ENCODE measurements around the gene GINS1.

DNA sequence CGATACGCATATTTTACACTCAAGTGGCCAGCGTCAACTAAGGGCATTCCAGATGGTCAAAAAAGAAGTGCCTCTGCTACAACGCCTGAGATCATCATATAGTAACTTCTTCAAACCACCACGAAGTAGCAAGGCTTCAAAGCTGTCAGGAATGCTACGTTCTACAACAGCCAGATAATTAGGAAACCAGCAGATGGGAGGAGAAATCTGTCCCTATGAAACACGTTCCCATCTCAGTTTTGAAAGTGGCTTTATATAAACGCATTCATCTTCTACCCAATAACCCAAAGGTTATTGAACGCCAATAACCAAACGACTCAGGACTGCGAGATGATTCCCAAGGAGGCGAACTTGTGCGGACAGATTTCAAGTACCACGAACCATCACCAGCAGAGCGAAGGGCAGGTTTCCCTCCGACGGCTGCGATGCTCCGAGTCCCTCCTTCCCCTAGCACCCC lies 18.0 kb upstream of the GINS1 start:
- no peak for TF ChIP-seq GATA2 (IDR thresholded peaks at IDR 0.05; ENCODE audit: low read depth, low read length)
- no peak for TF ChIP-seq GATA3 (IDR thresholded peaks at IDR 0.05; ENCODE audit: low read depth, low read length)
